Neural cell (in vitro differentiated cells): Measurements from ENCODE around the gene WWC1. TPM values are rescaled to one million over a fixed set of nuclear protein-coding genes. Genes with fewer than 3 reads are reported as not detected.

ENCODE experiments used
- H2AFZ ChIP-seq: fragments of 200-600, 300-800 bp; sonication (generic), shearing (Covaris generic); 2 replicates; pipeline ENCODE4 v1.6.0; 2014; ENCODE audit warnings: low read depth, mild to moderate bottlenecking, antibody characterized with exemption, low read length, moderate library complexity
- H3F3A ChIP-seq: fragments of 200-600 bp; shearing (Covaris generic); 2 replicates; pipeline ENCODE4 v1.6.1; 2016; ENCODE audit warnings: mild to moderate bottlenecking, moderate library complexity, mixed read lengths, antibody characterized with exemption, low read length; ENCODE audit not compliant: insufficient read depth, poor library complexity, severe bottlenecking
- H3K27ac ChIP-seq: fragments of 200-600, 300-800 bp; sonication (generic), shearing (Covaris generic); 2 replicates; pipeline ENCODE4 v1.5.1; 2014; ENCODE audit warnings: mild to moderate bottlenecking, low read length, moderate library complexity
- H3K27me3 ChIP-seq: fragments of 300-800, 200-600 bp; sonication (generic), shearing (Covaris generic); 2 replicates; pipeline ENCODE4 v1.6.0; 2014; ENCODE audit warnings: mild to moderate bottlenecking, low read depth, low read length, moderate library complexity; ENCODE audit not compliant: insufficient read depth
- H3K36me3 ChIP-seq: fragments of 300-800, 200-600 bp; sonication (generic), shearing (Covaris generic); 2 replicates; pipeline ENCODE4 v1.5.1; 2014; ENCODE audit warnings: mild to moderate bottlenecking, antibody characterized with exemption, low read length, moderate library complexity; ENCODE audit not compliant: insufficient read depth
- H3K4me2 ChIP-seq: fragments of 300-800, 200-600 bp; sonication (generic), shearing (Covaris generic); 2 replicates; pipeline ENCODE4 v1.6.0; 2014; ENCODE audit warnings: mild to moderate bottlenecking, low read length
- H3K4me3 ChIP-seq: fragments of 300-800, 200-600 bp; sonication (generic), shearing (Covaris generic); 2 replicates; pipeline ENCODE4 v1.5.1; 2014; ENCODE audit warnings: mild to moderate bottlenecking, low read length, moderate library complexity
- H3K79me2 ChIP-seq: fragments of 200-600 bp; shearing (Covaris generic); replicated peaks from 2 replicates; pipeline ENCODE4 v1.6.0; 2014; ENCODE audit warnings: mild to moderate bottlenecking, low read length, moderate library complexity; ENCODE audit not compliant: insufficient read depth
- H3K9ac ChIP-seq: fragments of 300-800, 200-600 bp; sonication (generic), shearing (Covaris generic); 2 replicates; pipeline ENCODE4 v1.6.1; 2016; ENCODE audit warnings: mild to moderate bottlenecking, low read length, mixed read lengths
- H3K9me2 ChIP-seq: fragments of 200-600 bp; shearing (Covaris generic); 2 replicates; pipeline ENCODE4 v1.6.1; 2016; ENCODE audit warnings: mild to moderate bottlenecking, low read length, mixed read lengths; ENCODE audit not compliant: insufficient read depth
- H3K9me3 ChIP-seq: fragments of 200-600, 300-800 bp; sonication (generic), shearing (Covaris generic); 2 replicates; pipeline ENCODE4 v1.6.1; 2016; ENCODE audit warnings: mild to moderate bottlenecking, mixed run types, low read length, moderate library complexity, mixed read lengths
- H4K20me1 ChIP-seq: fragments of 200-600 bp; shearing (Covaris generic); 2 replicates; pipeline ENCODE4 v1.6.1; 2016; ENCODE audit warnings: mild to moderate bottlenecking, mixed run types; ENCODE audit not compliant: insufficient read depth
- EZH2 ChIP-seq: fragments of 200-600, 300-800 bp; shearing (Covaris generic), sonication (generic); IDR thresholded peaks from 2 replicates; pipeline ENCODE4 v1.6.1; 2014; ENCODE audit warnings: antibody characterized with exemption, low read length, borderline replicate concordance, mild to moderate bottlenecking; ENCODE audit not compliant: insufficient read depth, poor library complexity, severe bottlenecking
- MXI1 ChIP-seq: fragments of 450-650 bp; conservative IDR thresholded peaks from 2 replicates; pipeline ENCODE4 v1.6.1; 2014; ENCODE audit warnings: antibody characterized with exemption, mild to moderate bottlenecking; ENCODE audit not compliant: poor library complexity, severe bottlenecking
- POLR2AphosphoS5 ChIP-seq: IDR thresholded peaks from 2 replicates; pipeline ENCODE4 v1.6.1; 2012
- RAD21 ChIP-seq: fragments of 450-650 bp; conservative IDR thresholded peaks from 2 replicates; pipeline ENCODE4 v1.6.1; 2014; ENCODE audit warnings: antibody characterized with exemption, mild to moderate bottlenecking, moderate library complexity
- SMC3 ChIP-seq: fragments of 450-650 bp; conservative IDR thresholded peaks from 2 replicates; pipeline ENCODE4 v1.6.1; 2014; ENCODE audit warnings: antibody characterized with exemption, mild to moderate bottlenecking, moderate library complexity; ENCODE audit not compliant: poor library complexity
- polyA plus RNA-seq: library from polyadenylated mRNA; depleted of rRNA; stranded (reverse); fragments of >200 nt; gene quantifications from 2 replicates; pipeline ENCODE4 v1.2.3, GENCODE V29; 2014
- TF ChIP-seq, protein P1 (sequence below): fragments of 450-650 bp; IDR thresholded peaks from 2 replicates; pipeline ENCODE4 v1.5.1; 2014; ENCODE audit warnings: antibody characterized with exemption, mild to moderate bottlenecking, moderate library complexity; ENCODE audit not compliant: poor library complexity, severe bottlenecking
- TF ChIP-seq, protein P2 (sequence below): IDR thresholded peaks from 2 replicates; pipeline ENCODE4 v1.6.1; 2012; ENCODE audit warnings: borderline replicate concordance

The WWC1 gene
- polyA plus RNA-seq, 1 donor from 2014 or later, result 0.97 TPM

DNA sequence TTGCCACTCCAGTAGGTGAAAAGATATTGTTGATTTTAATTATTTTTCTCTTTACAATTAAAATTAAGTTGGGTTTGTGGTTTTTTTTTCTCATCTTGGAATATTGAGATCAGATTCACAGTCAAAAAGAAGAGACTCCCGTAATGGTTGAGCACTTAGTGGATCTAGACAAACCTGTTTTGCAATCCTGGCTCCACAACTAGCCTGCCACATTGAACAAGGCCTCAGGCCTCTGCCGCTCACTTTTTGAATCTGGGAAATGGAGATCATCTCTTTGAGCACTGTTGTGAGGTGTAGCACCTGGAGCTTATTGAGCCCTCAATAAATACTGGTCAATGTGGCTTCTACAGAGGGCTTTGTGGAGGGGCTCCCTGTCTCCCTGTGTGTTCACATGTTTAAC lies 157.7 kb downstream of the WWC1 start:
- H2AFZ ChIP-seq, result no peak overlapping the region
- no peaks in the 10 kb centered on the region for H3K36me3 ChIP-seq
- no peak overlapping the region for H3K4me2 ChIP-seq
- no peaks in the 10 kb centered on the region for H3K27me3 ChIP-seq
- no peaks in the 10 kb centered on the region for H3F3A ChIP-seq
- no peaks in the 10 kb centered on the region for H3K79me2 ChIP-seq
- no peak overlapping the region for H3K4me3 ChIP-seq
- H3K9me3 ChIP-seq, result no peaks in the 10 kb centered on the region
- H3K27ac ChIP-seq, result no peak overlapping the region
- H3K9ac ChIP-seq, result no peak overlapping the region
- TF ChIP-seq, protein P1, sequence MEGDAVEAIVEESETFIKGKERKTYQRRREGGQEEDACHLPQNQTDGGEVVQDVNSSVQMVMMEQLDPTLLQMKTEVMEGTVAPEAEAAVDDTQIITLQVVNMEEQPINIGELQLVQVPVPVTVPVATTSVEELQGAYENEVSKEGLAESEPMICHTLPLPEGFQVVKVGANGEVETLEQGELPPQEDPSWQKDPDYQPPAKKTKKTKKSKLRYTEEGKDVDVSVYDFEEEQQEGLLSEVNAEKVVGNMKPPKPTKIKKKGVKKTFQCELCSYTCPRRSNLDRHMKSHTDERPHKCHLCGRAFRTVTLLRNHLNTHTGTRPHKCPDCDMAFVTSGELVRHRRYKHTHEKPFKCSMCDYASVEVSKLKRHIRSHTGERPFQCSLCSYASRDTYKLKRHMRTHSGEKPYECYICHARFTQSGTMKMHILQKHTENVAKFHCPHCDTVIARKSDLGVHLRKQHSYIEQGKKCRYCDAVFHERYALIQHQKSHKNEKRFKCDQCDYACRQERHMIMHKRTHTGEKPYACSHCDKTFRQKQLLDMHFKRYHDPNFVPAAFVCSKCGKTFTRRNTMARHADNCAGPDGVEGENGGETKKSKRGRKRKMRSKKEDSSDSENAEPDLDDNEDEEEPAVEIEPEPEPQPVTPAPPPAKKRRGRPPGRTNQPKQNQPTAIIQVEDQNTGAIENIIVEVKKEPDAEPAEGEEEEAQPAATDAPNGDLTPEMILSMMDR, result no peak
- TF ChIP-seq EZH2 (no peak), MXI1 (no peak), RAD21 (no peak), POLR2AphosphoS5 (no peak)
- no peaks in the 10 kb centered on the region for H3K9me2 ChIP-seq
- H4K20me1 ChIP-seq, result no peaks in the 10 kb centered on the region

DNA sequence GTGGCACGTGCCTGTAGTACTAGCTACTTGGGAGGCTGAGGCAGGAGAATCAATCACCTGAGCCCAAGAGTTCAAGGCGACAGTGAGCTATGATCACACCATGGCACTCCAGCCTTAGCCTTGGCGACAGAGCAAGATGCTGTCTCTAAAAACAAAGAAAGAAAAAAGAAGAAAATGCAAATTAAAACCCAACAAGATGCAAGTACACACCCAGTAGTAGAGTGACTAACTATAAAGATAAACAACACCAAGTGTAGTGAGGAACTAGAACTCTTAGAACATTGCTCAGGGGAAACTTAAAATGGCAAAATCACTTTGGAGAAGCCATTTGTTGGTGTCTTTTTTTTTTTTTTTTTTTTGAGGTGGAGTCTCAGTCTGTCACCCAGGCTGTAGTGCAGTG lies 160.1 kb downstream of the WWC1 start:
- TF ChIP-seq, protein P2, sequence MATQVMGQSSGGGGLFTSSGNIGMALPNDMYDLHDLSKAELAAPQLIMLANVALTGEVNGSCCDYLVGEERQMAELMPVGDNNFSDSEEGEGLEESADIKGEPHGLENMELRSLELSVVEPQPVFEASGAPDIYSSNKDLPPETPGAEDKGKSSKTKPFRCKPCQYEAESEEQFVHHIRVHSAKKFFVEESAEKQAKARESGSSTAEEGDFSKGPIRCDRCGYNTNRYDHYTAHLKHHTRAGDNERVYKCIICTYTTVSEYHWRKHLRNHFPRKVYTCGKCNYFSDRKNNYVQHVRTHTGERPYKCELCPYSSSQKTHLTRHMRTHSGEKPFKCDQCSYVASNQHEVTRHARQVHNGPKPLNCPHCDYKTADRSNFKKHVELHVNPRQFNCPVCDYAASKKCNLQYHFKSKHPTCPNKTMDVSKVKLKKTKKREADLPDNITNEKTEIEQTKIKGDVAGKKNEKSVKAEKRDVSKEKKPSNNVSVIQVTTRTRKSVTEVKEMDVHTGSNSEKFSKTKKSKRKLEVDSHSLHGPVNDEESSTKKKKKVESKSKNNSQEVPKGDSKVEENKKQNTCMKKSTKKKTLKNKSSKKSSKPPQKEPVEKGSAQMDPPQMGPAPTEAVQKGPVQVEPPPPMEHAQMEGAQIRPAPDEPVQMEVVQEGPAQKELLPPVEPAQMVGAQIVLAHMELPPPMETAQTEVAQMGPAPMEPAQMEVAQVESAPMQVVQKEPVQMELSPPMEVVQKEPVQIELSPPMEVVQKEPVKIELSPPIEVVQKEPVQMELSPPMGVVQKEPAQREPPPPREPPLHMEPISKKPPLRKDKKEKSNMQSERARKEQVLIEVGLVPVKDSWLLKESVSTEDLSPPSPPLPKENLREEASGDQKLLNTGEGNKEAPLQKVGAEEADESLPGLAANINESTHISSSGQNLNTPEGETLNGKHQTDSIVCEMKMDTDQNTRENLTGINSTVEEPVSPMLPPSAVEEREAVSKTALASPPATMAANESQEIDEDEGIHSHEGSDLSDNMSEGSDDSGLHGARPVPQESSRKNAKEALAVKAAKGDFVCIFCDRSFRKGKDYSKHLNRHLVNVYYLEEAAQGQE, result no peak
- TF ChIP-seq, protein P1, result no peak
- TF ChIP-seq POLR2AphosphoS5 (no peak), SMC3 (no peak)
- no peaks in the 10 kb centered on the region for H3K9me3 ChIP-seq
- no peaks in the 10 kb centered on the region for H3K79me2 ChIP-seq
- H3K27ac ChIP-seq, result no peak overlapping the region
- H2AFZ ChIP-seq, result no peak overlapping the region
- H3K4me2 ChIP-seq, result no peak overlapping the region
- H4K20me1 ChIP-seq, result no peaks in the 10 kb centered on the region
- no peaks in the 10 kb centered on the region for H3K36me3 ChIP-seq
- H3K27me3 ChIP-seq, result no peaks in the 10 kb centered on the region
- H3K9me2 ChIP-seq, result no peaks in the 10 kb centered on the region
- H3K9ac ChIP-seq, result no peak overlapping the region
- H3K4me3 ChIP-seq, result no peak overlapping the region
- H3F3A ChIP-seq, result no peaks in the 10 kb centered on the region
